SK-N-SH treated with all-trans-retinoic acid at 6 μM for 48 hours (cell line): Measurements from ENCODE around the gene IMP4.

Experiments used
- ARNTL ChIP-seq: fragments of 450-650 bp; formaldehyde crosslinking; IDR thresholded peaks from 2 replicates; pipeline ENCODE4 v1.5.0; 2020; ENCODE audit warnings: low read depth, mild to moderate bottlenecking, moderate library complexity, borderline replicate concordance
- ESRRG ChIP-seq: fragments of 250-450 bp; sonication (Bioruptor Pico); IDR thresholded peaks from 2 replicates; pipeline ENCODE4 v1.6.1; 2021; ENCODE audit warnings: mild to moderate bottlenecking
- OSR1 ChIP-seq: fragments of 250-450 bp; sonication (Bioruptor Pico); IDR thresholded peaks from 2 replicates; pipeline ENCODE4 v1.8.0; 2022; ENCODE audit warnings: moderate library complexity, mild to moderate bottlenecking, inconsistent platforms
- PPARA ChIP-seq: fragments of 250-450 bp; sonication (Bioruptor Pico); IDR thresholded peaks from 2 replicates; pipeline ENCODE4 v1.5.0; 2020; ENCODE audit warnings: mild to moderate bottlenecking, borderline replicate concordance
- RARB ChIP-seq: fragments of 250-450 bp; sonication (Bioruptor Pico); IDR thresholded peaks from 2 replicates; pipeline ENCODE4 v1.8.0; 2021; ENCODE audit warnings: mild to moderate bottlenecking, moderate library complexity
- TOX ChIP-seq: fragments of 250-450 bp; sonication (Bioruptor Pico); IDR thresholded peaks from 2 replicates; pipeline ENCODE4 v1.8.0; 2021; ENCODE audit warnings: mild to moderate bottlenecking, moderate library complexity, borderline replicate concordance
- ZC3H10 ChIP-seq: fragments of 250-450 bp; sonication (Bioruptor Pico); IDR thresholded peaks from 2 replicates; pipeline ENCODE4 v1.5.1; 2021; ENCODE audit warnings: mild to moderate bottlenecking, moderate library complexity
- ZFP3 ChIP-seq: fragments of 250-450 bp; sonication (Bioruptor Pico); IDR thresholded peaks from 2 replicates; pipeline ENCODE4 v1.5.0; 2020; ENCODE audit warnings: mild to moderate bottlenecking, moderate library complexity
- ZNF565 ChIP-seq: fragments of 450-650 bp; formaldehyde crosslinking; conservative IDR thresholded peaks from 2 replicates; pipeline ENCODE4 v1.5.0; 2020; ENCODE audit warnings: low read depth, mild to moderate bottlenecking, moderate library complexity
- ZNF8 ChIP-seq: fragments of 450-650 bp; formaldehyde crosslinking; IDR thresholded peaks from 2 replicates; pipeline ENCODE4 v1.5.0; 2020; ENCODE audit warnings: mild to moderate bottlenecking, moderate library complexity
- TF ChIP-seq, protein P1 (sequence below): fragments of 250-450 bp; sonication (Bioruptor Pico); IDR thresholded peaks from 2 replicates; pipeline ENCODE4 v1.8.0; 2020; ENCODE audit warnings: mild to moderate bottlenecking, moderate library complexity, borderline replicate concordance
- TF ChIP-seq, protein P2 (sequence below): fragments of 250-450 bp; sonication (Bioruptor Pico); IDR thresholded peaks from 2 replicates; pipeline ENCODE4 v1.5.1; 2021; ENCODE audit warnings: mild to moderate bottlenecking, moderate library complexity
- TF ChIP-seq, protein P3 (sequence below): fragments of 250-450 bp; sonication (Bioruptor Pico); IDR thresholded peaks from 2 replicates; pipeline ENCODE4 v1.8.0; 2021; ENCODE audit warnings: low read depth, mild to moderate bottlenecking, moderate library complexity, borderline replicate concordance
- TF ChIP-seq, protein P4 (sequence below): fragments of 250-450 bp; sonication (Bioruptor Pico); IDR thresholded peaks from 2 replicates; pipeline ENCODE4 v1.5.0; 2020; ENCODE audit warnings: mild to moderate bottlenecking, moderate library complexity

DNA sequence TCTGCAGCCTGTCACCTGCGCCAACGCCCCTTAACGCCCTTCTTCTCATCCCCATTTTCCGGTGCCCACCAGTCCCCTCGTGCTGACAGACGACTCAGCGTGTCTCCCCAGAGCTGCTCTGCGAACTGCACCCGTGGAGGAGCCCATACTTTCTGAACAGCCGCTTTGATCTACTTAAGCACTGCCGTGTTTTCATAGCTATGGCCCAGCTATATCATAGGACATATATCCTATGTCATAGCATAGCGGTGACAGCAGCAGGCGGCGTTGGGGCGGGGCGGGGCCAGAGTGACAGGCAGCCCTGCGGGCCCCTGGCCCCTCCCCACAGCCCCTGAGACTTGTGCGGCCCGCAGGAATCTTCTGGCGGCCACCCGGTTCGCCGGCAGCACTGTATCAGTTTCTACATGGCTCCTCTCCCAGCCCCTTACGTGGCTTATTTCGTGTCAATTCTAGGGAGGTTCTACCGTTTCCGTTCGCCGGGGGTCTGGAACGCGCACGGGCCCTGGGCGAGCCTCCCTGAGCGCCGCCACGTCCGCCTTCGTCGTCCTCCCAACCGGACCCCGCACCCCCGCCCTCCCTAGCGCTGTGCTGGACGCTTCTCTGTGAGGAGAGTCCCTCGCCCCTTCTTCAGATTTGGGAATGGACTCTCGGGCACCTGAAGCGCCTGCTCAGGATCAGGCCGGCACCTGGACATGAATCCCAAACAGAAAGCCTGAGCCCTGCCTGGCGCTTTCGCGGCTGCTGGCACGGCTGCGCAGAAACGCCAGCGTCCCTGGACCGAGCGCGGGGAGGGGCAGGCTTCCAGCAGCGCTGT is 48.6 kb downstream of the IMP4 start:
- TF ChIP-seq PPARA (CRISPR knock-in tag) (no peak), RARB (no peak), OSR1 (CRISPR knock-in tag) (no peak), ZFP3 (CRISPR knock-in tag) (no peak), ZNF8 (CRISPR knock-in tag) (no peak), ESRRG (CRISPR knock-in tag) (no peak), ZC3H10 (CRISPR knock-in tag) (no peak), ARNTL (CRISPR knock-in tag) (no peak), TOX (no peak), ZNF565 (CRISPR knock-in tag) (no peak)
- TF ChIP-seq, protein P1, sequence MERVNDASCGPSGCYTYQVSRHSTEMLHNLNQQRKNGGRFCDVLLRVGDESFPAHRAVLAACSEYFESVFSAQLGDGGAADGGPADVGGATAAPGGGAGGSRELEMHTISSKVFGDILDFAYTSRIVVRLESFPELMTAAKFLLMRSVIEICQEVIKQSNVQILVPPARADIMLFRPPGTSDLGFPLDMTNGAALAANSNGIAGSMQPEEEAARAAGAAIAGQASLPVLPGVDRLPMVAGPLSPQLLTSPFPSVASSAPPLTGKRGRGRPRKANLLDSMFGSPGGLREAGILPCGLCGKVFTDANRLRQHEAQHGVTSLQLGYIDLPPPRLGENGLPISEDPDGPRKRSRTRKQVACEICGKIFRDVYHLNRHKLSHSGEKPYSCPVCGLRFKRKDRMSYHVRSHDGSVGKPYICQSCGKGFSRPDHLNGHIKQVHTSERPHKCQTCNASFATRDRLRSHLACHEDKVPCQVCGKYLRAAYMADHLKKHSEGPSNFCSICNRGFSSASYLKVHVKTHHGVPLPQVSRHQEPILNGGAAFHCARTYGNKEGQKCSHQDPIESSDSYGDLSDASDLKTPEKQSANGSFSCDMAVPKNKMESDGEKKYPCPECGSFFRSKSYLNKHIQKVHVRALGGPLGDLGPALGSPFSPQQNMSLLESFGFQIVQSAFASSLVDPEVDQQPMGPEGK, result no peak
- TF ChIP-seq, protein P2, sequence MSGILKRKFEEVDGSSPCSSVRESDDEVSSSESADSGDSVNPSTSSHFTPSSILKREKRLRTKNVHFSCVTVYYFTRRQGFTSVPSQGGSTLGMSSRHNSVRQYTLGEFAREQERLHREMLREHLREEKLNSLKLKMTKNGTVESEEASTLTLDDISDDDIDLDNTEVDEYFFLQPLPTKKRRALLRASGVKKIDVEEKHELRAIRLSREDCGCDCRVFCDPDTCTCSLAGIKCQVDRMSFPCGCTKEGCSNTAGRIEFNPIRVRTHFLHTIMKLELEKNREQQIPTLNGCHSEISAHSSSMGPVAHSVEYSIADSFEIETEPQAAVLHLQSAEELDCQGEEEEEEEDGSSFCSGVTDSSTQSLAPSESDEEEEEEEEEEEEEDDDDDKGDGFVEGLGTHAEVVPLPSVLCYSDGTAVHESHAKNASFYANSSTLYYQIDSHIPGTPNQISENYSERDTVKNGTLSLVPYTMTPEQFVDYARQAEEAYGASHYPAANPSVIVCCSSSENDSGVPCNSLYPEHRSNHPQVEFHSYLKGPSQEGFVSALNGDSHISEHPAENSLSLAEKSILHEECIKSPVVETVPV (CRISPR knock-in tag), result no peak
- TF ChIP-seq, protein P3, sequence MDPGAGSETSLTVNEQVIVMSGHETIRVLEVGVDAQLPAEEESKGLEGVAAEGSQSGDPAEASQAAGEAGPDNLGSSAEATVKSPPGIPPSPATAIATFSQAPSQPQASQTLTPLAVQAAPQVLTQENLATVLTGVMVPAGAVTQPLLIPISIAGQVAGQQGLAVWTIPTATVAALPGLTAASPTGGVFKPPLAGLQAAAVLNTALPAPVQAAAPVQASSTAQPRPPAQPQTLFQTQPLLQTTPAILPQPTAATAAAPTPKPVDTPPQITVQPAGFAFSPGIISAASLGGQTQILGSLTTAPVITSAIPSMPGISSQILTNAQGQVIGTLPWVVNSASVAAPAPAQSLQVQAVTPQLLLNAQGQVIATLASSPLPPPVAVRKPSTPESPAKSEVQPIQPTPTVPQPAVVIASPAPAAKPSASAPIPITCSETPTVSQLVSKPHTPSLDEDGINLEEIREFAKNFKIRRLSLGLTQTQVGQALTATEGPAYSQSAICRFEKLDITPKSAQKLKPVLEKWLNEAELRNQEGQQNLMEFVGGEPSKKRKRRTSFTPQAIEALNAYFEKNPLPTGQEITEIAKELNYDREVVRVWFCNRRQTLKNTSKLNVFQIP, result no peak
- TF ChIP-seq, protein P4, sequence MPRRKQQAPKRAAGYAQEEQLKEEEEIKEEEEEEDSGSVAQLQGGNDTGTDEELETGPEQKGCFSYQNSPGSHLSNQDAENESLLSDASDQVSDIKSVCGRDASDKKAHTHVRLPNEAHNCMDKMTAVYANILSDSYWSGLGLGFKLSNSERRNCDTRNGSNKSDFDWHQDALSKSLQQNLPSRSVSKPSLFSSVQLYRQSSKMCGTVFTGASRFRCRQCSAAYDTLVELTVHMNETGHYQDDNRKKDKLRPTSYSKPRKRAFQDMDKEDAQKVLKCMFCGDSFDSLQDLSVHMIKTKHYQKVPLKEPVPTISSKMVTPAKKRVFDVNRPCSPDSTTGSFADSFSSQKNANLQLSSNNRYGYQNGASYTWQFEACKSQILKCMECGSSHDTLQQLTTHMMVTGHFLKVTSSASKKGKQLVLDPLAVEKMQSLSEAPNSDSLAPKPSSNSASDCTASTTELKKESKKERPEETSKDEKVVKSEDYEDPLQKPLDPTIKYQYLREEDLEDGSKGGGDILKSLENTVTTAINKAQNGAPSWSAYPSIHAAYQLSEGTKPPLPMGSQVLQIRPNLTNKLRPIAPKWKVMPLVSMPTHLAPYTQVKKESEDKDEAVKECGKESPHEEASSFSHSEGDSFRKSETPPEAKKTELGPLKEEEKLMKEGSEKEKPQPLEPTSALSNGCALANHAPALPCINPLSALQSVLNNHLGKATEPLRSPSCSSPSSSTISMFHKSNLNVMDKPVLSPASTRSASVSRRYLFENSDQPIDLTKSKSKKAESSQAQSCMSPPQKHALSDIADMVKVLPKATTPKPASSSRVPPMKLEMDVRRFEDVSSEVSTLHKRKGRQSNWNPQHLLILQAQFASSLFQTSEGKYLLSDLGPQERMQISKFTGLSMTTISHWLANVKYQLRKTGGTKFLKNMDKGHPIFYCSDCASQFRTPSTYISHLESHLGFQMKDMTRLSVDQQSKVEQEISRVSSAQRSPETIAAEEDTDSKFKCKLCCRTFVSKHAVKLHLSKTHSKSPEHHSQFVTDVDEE (CRISPR knock-in tag), result no peak
